Retina (tissue), 1 donor: ENCODE results near the gene MBD5.

ENCODE experiments used
- DNase-seq: peaks from one replicate; pipeline ENCODE4 v3.0.0-alpha.2; 2016

MBD5 gene

GRCh38 chr2:148487439-148487838 is 466.5 kb downstream of the MBD5 start:
- no peak for DNase-seq

DNA sequence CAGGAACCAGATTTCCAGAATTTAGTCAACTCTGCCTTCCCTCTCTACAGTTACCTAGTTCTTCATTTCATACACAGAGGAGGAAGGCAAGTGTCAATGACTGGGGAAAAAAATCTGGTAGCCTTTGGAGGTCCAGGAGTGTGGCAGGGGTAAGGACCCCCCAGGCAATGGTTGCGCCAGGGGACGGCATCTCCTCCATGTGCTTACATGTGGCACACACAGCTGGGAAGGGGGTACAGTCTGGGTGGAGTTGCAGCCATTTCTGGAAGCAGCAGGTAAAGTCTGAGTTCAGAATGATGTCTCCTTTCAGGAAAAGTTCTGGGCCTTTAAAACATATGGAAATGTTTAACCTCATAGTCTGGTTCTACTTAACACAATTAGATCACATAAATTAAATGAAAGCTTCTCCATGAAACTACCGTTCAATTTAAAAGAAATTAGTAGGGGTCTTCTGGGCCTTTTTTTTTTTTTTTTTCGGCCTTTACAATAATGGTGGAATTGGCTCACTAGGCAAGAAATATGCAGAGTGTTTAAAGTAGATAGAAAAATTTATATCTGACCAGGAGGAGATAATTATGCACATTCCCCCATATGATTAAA is 470.0 kb downstream of the MBD5 start:
- no peak for DNase-seq

GRCh38 chr2:148493822-148494563 is 473.1 kb downstream of the MBD5 start:
- no peak for DNase-seq

GRCh38 chr2:148495586-148495985 is 474.7 kb downstream of the MBD5 start:
- DNase-seq, result no peak

GRCh38 chr2:148501545-148501944 is 480.7 kb downstream of the MBD5 start:
- DNase-seq, result no peak

DNA sequence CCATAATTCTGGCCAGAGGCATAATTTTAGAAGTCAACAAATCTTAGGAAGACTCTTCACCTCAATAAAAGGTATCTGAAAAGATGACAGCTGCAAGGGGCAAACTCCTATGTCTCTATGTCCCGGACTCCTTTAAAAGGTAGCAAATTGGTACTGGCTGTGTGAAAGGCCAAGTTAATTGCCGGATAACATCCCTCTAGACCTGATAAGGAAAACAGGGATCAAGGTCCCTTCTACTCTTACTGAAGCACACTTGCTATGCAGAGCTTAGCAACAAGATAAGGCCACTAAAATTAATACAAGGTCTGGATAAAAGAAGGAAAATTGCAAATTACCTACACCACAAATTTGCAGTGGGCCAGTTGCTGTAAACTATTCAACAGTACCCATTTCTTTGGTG is 482.6 kb downstream of the MBD5 start:
- DNase-seq, result no peak

DNA sequence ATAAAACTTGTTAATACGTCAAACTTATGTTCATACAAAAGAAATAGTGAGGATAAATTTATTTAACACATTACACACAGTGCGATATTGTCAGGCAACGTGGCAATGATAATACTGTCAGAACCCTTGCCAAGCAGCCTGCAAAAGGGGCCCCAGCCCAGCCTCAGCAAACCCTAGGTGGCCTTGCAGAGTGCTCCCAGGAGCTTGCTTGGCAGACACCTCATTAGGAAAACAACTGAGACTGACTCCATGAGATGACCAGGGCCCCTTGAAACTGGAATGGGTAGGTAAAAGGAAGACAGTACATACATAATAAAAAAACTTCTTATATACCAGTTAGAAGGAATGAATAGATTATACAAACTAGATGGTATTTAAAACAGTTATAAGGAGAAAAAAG is 487.1 kb downstream of the MBD5 start:
- no peak for DNase-seq

DNA sequence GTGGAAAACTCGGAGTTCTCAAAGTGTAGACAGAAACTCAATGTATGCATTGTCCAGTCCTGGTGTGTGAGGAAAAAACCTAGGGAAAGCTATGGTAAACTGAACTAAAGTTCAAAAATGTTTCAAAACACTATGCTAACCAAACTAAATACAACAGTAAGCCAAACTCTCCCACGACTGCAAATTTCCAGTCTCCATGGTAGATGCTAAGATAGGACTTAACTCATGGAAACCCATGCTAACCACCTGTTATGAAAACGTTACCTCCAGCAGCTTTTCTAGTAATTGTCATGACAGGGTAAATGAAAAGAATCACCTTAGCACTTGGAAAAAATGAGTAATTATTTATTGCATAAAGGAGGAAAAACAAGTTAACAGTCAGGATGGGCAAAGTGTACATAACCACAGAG is 488.0 kb downstream of the MBD5 start:
- no peak for DNase-seq

- DNase-seq, result peak; percentile 82
These were observed 488.5 kb downstream of the MBD5 start for GRCh38 chr2:148509288-148509902.

- no peak for DNase-seq
These were observed 491.0 kb downstream of the MBD5 start for GRCh38 chr2:148511883-148512282.

DNA sequence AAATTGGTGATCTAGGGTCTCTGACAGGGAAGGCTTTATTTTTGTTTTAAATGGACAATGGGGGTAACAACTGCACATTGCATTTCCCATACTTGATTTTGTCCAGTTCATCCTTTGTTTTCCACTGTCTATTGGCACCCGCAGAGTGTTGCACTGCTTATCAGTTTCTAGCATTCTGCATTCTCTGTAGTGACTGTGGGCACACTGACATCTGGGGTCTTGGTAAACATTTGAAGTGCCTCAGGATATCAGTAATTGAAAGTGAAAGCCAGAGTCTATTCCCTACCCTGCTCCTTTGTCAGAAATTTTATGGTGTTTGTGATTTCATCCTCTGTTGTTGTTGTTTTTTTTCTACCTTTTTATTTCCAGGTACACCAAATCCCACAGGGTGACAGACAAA is 491.6 kb downstream of the MBD5 start:
- no peak for DNase-seq

- no peak for DNase-seq
These were observed 492.5 kb downstream of the MBD5 start for GRCh38 chr2:148513427-148513826.

DNA sequence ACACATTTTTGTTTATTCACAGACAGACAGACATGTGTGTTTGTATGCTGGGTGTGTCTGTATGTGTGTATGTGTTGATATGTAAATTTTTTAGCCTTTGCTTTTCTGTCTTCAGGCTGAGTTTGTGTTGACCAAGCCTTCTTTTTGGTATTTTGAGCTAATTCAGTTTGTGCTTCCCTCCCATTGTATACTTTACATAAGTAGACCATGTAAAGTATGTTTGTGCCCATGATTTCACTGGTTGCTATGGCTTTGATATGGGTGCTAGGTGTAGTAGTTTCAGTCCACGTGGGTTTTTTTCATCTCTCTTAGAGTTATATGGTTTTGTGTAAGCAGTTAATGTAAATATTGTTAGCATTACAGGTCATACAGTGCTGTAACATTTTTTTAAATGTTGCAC is 494.2 kb downstream of the MBD5 start:
- DNase-seq, result no peak

DNA sequence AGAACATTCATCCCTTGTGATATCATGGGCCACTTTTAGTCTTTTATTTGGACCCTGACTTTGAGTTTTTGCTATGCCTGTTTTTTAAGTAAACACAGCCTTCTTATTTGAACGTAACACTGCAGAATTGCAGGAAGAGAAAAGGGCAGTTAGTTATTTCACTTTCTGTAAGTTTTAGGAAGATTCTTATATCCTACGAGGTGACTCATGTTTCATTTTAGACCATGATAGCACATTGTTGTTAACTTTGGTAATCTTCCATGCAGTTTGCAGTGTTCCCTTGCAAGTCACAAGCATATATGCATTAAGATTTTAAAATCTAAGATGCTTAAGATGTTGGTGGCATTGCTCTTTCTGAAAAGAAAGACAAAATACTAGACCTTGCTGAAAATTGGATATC is 495.1 kb downstream of the MBD5 start:
- no peak for DNase-seq

GRCh38 chr2:148517296-148517695 is 496.4 kb downstream of the MBD5 start:
- DNase-seq, result no peak

GRCh38 chr2:148517822-148518221 is 496.9 kb downstream of the MBD5 start:
- no peak for DNase-seq

DNA sequence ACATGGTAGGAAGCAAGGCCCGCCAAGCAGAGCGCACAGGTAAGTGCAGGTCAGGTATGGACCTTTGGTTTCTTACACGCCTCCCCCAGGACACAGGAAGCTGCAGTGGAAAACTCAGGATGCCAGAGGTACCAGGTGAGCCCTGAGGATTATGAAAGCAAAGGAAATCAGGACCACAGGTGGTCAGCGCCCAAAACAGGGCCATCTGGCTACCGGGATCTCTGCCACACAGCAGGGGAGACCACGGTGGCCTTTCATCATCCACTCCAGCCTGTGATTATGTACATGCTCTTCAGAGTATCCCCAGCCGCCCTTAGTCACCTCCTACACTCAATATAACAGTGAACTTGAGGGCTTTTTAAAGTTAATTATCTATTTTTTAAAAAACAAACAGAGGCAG is 498.1 kb downstream of the MBD5 start:
- DNase-seq, result no peak

DNA sequence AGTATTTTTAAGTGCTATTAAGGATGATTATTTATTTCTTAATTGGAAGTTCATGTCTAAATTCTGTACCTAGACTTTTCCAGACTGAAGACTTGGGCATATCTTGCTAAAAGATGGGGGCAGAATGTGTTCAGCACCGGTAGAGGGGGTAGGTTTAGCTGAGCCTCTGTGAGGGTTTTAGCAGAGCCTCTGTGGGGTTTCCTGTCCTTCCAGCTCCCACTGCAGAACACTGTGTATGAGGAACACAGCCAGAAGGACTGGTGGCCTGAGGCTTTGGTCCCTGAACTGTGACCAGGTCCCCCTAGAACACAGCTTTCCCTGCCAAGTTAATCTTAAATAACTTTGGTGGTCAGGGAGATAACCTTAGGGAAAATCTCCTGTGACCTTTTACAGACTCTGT is 500.3 kb downstream of the MBD5 start:
- no peak for DNase-seq

- no peak for DNase-seq
These were observed 502.4 kb downstream of the MBD5 start for GRCh38 chr2:148523315-148523714.

DNA sequence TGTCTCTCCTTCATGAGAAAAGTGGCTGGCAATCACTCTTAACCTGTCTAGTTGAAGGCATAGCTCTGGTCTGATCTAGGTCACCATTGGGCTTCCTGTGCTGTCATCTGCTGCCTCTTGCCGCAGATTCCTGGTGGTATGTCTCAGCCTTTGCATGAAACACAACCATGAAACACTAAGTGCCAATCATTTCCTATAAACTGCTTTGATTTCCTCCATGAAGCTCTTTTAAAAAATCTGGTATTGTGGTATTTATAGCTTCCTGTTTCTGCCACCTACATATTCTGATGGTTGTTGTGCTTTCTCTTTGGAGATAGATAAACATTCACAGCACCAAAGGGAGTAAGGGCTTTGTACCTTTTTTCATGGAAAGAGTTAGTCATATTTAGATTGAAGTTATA is 503.6 kb downstream of the MBD5 start:
- DNase-seq, result no peak

DNA sequence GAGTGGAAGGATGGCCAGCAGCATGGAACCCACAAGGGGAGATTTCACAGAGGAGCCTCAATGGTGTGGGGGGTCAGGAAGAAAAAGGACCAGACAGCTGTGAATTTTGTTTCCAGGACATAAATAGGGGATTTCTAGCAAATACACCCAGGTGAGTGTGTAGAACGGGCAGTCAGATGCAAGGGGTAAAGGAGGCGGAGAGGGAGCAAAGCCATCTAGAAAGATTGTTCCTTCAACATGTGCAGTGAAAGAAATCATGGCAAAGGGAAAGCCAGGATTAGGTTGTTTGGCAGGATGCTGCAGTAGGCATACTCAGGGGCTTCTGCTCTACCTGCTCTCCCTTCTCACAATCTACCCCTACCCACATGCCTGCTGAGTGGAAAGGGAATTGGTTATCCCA is 504.2 kb downstream of the MBD5 start:
- no peak for DNase-seq

GRCh38 chr2:148526509-148527346 is 505.8 kb downstream of the MBD5 start:
- no peak for DNase-seq
